ENCODE measurements around the gene SIRT5.

DNA sequence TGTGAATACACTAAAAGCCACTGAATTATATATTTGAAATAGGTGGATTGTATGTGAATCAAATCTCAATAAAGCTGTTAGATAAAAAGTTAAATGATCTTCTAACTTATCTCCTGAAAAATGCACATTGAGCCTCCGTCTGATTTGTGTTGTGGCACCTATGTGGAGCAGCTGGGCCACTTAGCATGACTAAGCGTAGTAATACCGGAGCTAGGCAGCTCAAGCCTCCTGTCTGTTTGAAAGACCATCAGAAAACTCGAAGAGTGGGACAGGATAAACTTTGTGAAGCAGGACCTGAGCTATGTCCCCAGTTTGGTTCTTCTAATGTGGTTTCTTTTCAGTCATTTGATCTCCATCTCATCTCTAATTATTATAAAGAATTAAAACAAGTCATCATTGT is 29.7 kb downstream of the SIRT5 start:
- TF ChIP-seq, protein P1, sequence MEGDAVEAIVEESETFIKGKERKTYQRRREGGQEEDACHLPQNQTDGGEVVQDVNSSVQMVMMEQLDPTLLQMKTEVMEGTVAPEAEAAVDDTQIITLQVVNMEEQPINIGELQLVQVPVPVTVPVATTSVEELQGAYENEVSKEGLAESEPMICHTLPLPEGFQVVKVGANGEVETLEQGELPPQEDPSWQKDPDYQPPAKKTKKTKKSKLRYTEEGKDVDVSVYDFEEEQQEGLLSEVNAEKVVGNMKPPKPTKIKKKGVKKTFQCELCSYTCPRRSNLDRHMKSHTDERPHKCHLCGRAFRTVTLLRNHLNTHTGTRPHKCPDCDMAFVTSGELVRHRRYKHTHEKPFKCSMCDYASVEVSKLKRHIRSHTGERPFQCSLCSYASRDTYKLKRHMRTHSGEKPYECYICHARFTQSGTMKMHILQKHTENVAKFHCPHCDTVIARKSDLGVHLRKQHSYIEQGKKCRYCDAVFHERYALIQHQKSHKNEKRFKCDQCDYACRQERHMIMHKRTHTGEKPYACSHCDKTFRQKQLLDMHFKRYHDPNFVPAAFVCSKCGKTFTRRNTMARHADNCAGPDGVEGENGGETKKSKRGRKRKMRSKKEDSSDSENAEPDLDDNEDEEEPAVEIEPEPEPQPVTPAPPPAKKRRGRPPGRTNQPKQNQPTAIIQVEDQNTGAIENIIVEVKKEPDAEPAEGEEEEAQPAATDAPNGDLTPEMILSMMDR (IDR thresholded peaks at IDR 0.05): no peak
- TF ChIP-seq POLR2AphosphoS5 (IDR thresholded peaks at IDR 0.05) (no peak), POLR2A (IDR thresholded peaks at IDR 0.05) (no peak)

Data from stomach (tissue), 4 donors.